HFFc6 (cell line): ENCODE measurements around the gene POLD2. TPM values are rescaled to one million over a fixed set of nuclear protein-coding genes. Genes with fewer than 3 reads are reported as not detected.
A peak's percentile ranks its signal among the peaks of the same experiment; 100 is the strongest.

Source experiments
- DNase-seq: peaks from one replicate; pipeline ENCODE4 v3.0.0-alpha.2; 2018
- H3K27ac Mint-ChIP-seq: 2 replicates; pipeline ENCODE4 v1.8.0; 2020; ENCODE audit warnings: mild to moderate bottlenecking, mixed read lengths
- H3K27me3 Mint-ChIP-seq: 2 replicates; pipeline ENCODE4 v1.8.0; 2021; ENCODE audit warnings: mild to moderate bottlenecking, moderate library complexity, mixed read lengths; ENCODE audit not compliant: insufficient read depth
- H3K36me3 Mint-ChIP-seq: 2 replicates; pipeline ENCODE4 v1.8.0; 2021; ENCODE audit warnings: low read depth, mixed read lengths
- H3K4me1 Mint-ChIP-seq: 2 replicates; pipeline ENCODE4 v1.8.0; 2020; ENCODE audit warnings: low read depth, mixed read lengths
- H3K4me3 Mint-ChIP-seq: 2 replicates; pipeline ENCODE4 v1.8.0; 2020; ENCODE audit warnings: mild to moderate bottlenecking, moderate library complexity, mixed read lengths
- H3K9me3 Mint-ChIP-seq: 2 replicates; pipeline ENCODE4 v1.8.0; 2020; ENCODE audit warnings: mild to moderate bottlenecking, mixed read lengths
- total RNA-seq, 6 experiments: library from RNA; stranded (reverse); fragmentation: NEBNext Ultra II Directional; extraction: Animal tissue kit (Norgen Biotek cat#: 25700); gene quantifications; 2 replicates in 1 of 6; 3 replicates in 5 of 6; pipeline ENCODE4 v1.2.3, GENCODE V29; 2021
- TF ChIP-seq, protein P1 (sequence below): fragments of 200-600 bp; sonication (generic); IDR thresholded peaks from 2 replicates; pipeline ENCODE4 v1.5.0; 2021; ENCODE audit warnings: antibody characterized with exemption, mild to moderate bottlenecking

The POLD2 gene
- total RNA-seq, 6 experiments from 2014 or later: 154 to 210 (median 183) TPM

DNA sequence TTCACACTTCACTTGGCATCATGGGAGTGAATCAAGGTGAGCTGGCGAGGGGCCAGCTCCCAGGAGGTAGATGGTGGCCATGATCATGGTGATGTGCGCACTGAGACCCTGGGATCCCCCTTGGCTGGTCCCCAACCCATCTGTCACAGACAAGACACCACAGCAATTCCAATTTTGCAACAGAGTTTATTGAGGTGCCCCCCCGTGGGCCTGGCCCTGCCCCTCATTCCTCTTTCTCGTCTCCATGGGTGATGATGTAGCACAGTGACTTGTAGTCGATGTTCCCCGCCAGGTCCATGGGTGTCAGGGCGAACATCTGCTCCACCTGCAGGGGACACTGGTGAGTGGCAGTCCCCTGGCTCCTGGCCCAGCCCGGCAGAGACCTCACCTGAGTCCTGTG, 15.3 kb upstream of the POLD2 start:
- Mint-ChIP-seq H3K9me3 (no peaks in the 10 kb centered on the region), H3K36me3 (no peaks in the 10 kb centered on the region), H3K4me3 (no peak overlapping the region), H3K27me3 (peaks cover 5% of the 10 kb centered on the region), H3K27ac (no peak overlapping the region), H3K4me1 (peaks cover 12% of the 10 kb centered on the region)
- DNase-seq: no peak
- TF ChIP-seq, protein P1, sequence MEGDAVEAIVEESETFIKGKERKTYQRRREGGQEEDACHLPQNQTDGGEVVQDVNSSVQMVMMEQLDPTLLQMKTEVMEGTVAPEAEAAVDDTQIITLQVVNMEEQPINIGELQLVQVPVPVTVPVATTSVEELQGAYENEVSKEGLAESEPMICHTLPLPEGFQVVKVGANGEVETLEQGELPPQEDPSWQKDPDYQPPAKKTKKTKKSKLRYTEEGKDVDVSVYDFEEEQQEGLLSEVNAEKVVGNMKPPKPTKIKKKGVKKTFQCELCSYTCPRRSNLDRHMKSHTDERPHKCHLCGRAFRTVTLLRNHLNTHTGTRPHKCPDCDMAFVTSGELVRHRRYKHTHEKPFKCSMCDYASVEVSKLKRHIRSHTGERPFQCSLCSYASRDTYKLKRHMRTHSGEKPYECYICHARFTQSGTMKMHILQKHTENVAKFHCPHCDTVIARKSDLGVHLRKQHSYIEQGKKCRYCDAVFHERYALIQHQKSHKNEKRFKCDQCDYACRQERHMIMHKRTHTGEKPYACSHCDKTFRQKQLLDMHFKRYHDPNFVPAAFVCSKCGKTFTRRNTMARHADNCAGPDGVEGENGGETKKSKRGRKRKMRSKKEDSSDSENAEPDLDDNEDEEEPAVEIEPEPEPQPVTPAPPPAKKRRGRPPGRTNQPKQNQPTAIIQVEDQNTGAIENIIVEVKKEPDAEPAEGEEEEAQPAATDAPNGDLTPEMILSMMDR: peak; percentile 17; the same call in 1 of the 2 replicates

DNA sequence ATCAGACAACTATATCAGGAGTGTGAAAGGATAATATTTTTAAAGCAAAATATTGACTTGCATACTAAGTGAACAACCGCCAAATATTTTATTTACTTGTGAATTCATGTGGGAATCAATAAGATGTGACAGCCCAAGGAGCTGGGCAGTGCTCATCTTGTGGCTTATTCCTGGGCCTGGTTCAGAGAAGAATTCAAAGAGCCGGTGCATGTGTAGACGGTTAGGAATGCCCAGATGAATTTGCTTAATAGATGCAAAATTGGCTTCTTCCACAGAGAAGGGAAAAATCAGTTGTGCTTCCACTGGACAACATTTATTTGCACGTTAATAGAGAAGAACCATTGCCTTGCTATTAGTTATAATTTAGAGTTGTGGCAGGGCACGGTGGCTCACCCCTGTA, 13.4 kb upstream of the POLD2 start:
- no peaks in the 10 kb centered on the region for H3K36me3 Mint-ChIP-seq
- DNase-seq: no peak
- H3K9me3 Mint-ChIP-seq: no peaks in the 10 kb centered on the region
- no peak overlapping the region for H3K27ac Mint-ChIP-seq
- H3K4me1 Mint-ChIP-seq: peaks cover 21% of the 10 kb centered on the region
- TF ChIP-seq, protein P1: no peak
- no peak overlapping the region for H3K4me3 Mint-ChIP-seq
- peaks cover 5% of the 10 kb centered on the region for H3K27me3 Mint-ChIP-seq

DNA sequence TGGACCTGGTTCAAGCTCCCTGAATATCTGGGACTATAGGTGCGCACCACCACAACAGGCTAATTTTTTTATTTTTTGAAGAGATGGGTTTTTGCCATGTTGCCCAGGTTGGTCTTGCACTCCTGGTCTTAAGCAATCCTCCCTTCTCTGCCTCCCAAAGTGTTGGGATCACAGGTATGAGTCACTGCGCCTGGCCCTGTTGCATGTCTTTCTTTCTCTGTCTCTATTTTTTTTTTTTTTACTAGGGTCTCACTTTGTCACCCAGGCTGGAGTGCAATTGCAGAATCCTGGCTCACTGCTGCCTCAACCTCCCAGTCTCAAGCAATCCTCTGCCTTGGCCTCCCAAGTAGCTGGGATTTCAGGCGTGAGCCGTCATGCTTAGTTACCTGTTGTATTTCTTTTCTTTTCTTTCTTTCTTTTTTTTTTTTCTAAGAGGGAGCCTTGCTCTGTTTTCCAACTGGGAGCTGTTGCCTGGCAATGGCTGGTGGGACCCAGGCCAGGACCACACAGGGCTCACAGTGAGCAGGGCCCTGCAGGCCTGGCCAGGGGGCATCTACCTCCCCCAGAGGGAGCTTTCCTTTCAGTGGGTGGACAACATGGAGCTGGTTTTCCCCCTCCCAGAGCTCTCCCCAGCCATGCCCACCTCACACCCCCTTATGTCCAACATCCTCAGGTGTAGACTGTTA, 11.7 kb upstream of the POLD2 start:
- Mint-ChIP-seq H3K4me3 (no peak overlapping the region), H3K4me1 (peaks cover 27% of the 10 kb centered on the region), H3K27me3 (peaks cover 5% of the 10 kb centered on the region), H3K36me3 (no peaks in the 10 kb centered on the region), H3K9me3 (no peaks in the 10 kb centered on the region), H3K27ac (no peak overlapping the region)
- TF ChIP-seq, protein P1: no peak
- DNase-seq: no peak

GRCh38 chr7:44133295-44133694, 9.9 kb upstream of the POLD2 start:
- no peaks in the 10 kb centered on the region for H3K36me3 Mint-ChIP-seq
- TF ChIP-seq, protein P1: no peak
- peaks cover 27% of the 10 kb centered on the region for H3K4me1 Mint-ChIP-seq
- H3K4me3 Mint-ChIP-seq: no peak overlapping the region
- DNase-seq: no peak
- no peaks in the 10 kb centered on the region for H3K9me3 Mint-ChIP-seq
- no peaks in the 10 kb centered on the region; the same call in 1 of the 2 replicates for H3K27me3 Mint-ChIP-seq
- no peak overlapping the region for H3K27ac Mint-ChIP-seq

- H3K4me3 Mint-ChIP-seq: peak overlapping the region; percentile 62
- H3K9me3 Mint-ChIP-seq: no peaks in the 10 kb centered on the region
- DNase-seq: no peak
- TF ChIP-seq, protein P1: no peak
- no peaks in the 10 kb centered on the region for H3K36me3 Mint-ChIP-seq
- H3K27ac Mint-ChIP-seq: peak overlapping the region; percentile 39
- peaks cover 27% of the 10 kb centered on the region for H3K4me1 Mint-ChIP-seq
- peaks cover 1% of the 10 kb centered on the region for H3K27me3 Mint-ChIP-seq
Observed at GRCh38 chr7:44132039-44132438, 8.7 kb upstream of the POLD2 start.
